Effector CD8-positive, alpha-beta T cell (primary cell): Measurements from ENCODE around the gene TTC7B.

Source experiments
- DNase-seq: peaks from one replicate; lab custom pipeline; 2025; lab: John Stamatoyannopoulos, UW

The TTC7B gene

GRCh38 chr14:90674716-90675115, 141.5 kb downstream of the TTC7B start:
- no peak for DNase-seq

- DNase-seq: no peak
Observed at GRCh38 chr14:90674043-90674670, 142.1 kb downstream of the TTC7B start.

DNA sequence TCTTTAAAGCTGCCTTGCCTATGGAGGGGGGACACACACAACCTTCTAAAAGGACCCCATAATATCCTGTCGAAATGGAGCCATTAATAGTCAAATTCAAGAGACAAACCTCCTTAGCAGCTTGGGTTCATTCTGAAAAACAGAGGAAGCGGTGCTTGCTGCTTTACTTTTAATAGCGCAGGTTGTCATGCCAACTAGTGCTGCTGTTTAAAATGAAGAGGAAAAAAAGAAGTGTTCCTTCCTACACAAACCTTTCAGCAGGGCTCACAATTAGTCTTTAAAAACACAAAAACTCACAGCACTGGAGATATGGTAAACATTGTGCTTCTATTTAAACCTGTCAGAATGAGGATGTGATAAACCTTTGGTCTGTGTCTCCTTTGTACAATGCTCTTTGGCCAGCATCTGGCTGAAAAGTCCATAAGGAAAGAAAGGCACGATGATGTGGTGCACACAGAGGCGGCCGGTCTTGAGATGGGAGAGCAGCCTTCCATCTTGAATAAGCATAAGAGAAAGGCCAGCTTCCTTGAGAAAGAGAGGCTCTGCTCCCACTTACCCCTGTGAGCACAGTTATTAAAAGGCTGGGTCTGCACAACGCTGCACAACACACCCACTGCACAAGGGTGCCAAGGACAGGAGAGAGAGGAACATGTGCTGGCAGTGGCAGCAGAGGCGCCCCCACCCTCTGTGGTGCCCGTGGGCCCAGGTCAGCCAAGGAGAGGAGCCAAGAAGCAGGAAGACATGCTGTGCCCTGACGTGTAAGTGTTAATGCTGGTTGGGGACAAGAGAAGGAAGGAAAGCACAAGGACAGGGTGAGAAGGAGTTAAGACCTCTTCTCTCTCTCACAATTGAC, 144.6 kb downstream of the TTC7B start:
- DNase-seq: no peak

GRCh38 chr14:90669731-90670130, 146.5 kb downstream of the TTC7B start:
- DNase-seq: no peak

DNA sequence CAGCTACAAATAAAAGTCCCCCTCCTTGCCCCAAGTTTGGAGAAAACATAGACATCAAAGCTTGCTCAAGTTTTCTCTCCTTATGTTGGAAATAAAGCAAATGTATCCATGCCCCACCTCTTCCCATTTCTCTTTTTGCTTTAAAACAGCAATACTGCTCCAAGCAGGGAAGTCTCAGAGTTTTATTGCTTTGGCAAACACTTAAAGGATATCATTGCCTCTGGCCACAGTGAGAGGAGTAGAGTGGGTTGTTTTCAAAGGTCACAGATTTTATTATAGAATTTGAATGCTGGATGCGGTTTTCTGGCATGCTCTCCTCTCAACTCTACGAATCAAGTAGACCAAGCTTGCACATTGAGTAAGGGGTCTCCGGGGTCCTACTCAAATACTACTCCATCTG, 149.7 kb downstream of the TTC7B start:
- no peak for DNase-seq

DNA sequence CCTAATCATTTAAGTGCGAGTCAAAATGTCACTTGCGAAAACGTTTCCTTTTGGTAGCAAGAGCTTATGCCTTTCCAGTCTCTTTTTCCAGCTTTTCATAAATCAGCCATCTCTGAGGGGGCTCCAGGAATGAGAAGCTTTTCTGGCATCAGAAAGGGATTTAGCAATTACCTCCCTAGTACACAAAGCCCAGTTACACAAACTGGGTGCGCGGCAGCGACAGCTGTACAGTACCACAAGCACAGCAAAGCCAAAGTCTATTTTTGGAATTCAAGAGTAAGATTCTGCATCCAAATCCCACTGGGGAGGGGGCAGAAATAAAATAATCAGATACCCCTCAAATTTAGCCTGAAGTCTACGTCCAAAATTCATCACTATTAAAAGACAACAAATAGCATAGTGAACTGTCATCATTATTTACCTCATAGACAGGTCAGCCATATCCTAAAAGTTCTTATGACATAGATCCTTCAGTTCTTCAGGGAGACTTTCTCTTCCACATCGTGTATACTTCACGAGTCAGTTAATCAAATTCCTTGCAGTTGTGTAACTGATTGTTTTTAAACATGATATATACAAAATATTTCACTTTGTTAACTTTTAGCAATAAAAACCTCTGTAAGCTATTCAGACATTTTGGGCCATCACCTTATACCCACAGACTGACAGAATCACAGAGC, 150.8 kb downstream of the TTC7B start:
- DNase-seq: no peak

- no peak for DNase-seq
Observed at GRCh38 chr14:90664911-90665310, 151.3 kb downstream of the TTC7B start.

DNA sequence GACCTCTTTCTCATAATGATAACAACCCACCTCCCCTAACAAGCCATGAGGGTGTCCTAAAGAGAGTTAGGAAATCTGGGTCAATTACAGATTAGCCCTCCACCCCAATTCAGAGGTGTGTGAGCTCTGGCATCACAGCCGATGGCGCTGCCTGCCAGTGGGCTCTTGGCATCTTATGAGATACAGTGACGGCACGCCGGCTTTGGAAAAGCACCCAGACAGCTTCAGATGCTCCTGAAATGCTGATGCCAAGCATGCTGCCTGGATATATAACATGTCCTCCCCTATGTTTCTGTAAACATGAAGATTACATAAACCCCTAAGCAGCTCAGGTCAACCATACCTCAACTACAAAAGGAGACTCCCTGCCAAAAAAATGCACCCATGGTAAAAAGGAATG, 152.6 kb downstream of the TTC7B start:
- DNase-seq: no peak

DNA sequence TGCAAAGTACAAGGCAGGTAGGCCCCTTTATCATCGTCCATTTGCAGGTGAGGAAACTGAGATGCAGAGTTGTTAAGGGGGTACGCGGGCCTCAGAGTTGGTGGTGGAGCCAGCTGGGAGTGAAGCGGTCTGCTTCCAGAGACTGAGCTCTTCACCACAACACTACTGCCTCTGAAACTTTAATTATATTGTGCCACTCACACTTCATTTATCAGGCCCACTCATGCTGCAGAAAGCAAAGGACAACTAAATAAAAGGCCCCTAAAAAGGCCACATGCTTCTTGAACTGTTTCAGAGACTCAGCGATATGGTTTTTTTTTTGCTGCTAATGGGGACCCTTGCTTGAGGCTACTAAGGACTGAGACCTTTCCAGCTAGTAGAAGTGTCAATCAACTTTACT, 153.1 kb downstream of the TTC7B start:
- DNase-seq: no peak

DNA sequence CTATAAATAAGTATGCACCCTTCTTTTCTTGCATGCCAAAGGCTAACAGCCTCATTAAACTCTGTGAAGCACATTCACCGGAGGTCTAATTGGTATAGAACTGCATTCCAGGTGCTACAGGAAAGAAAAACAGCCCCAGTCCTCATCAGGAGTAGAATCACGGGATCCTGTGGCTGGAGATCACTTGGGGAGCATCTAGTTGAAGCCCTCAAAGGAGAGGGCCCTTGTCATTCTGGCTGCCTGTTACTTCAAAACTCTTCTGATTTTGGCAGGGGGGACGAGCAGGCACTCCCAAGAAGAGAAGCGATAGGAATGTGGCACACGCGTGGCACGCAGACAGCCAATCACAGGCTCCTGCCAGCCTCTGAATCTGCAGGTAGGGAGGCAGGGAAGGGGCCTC, 154.4 kb downstream of the TTC7B start:
- DNase-seq: no peak

GRCh38 chr14:90660865-90661570, 155.2 kb downstream of the TTC7B start:
- DNase-seq: no peak

DNA sequence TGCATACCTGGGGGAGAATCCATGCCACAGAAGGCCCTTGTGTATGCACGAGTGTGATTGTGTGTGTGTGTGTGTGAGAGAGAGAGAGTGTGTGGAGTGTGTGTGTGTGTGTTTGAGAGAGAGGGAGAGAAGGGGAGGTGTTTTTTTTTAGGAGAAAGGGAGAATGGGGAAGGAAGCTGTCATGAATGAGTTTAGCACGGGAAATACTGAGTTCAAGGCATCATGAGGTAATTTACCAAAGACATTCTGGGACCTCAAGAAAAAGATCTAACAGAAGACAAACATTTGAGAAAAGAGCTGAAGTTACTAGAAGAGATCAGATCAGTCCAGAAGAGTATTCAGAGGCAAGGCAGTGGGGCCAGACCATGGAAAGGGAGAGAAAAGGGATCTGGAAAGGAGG, 157.1 kb downstream of the TTC7B start:
- no peak for DNase-seq

GRCh38 chr14:90658541-90658967, 157.7 kb downstream of the TTC7B start:
- DNase-seq: no peak

GRCh38 chr14:90656973-90657372, 159.3 kb downstream of the TTC7B start:
- no peak for DNase-seq

- no peak for DNase-seq
Observed at GRCh38 chr14:90655829-90656228, 160.4 kb downstream of the TTC7B start.

- DNase-seq: no peak
Observed at GRCh38 chr14:90654831-90655276, 161.4 kb downstream of the TTC7B start.

DNA sequence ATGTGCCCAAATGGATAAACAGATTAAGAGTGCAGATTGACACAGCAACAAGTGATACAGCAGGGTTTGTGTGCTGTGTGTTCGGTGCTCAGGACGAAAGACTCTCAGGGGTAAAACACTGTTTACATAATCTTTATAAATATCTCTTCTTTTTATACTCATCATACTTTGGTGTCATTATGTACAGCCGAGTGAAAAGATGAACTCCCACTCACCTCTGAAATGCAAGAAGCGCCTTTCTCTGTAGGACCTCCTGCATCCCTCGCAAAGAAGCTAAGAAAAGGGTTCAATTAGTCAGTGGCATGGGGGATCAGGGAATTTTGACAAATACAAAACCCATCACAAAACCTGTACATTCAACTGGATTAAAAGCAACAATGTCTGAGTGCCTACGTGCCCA, 163.6 kb downstream of the TTC7B start:
- no peak for DNase-seq

GRCh38 chr14:90651976-90652560, 164.2 kb downstream of the TTC7B start:
- no peak for DNase-seq

GRCh38 chr14:90651271-90651804, 164.9 kb downstream of the TTC7B start:
- DNase-seq: no peak

DNA sequence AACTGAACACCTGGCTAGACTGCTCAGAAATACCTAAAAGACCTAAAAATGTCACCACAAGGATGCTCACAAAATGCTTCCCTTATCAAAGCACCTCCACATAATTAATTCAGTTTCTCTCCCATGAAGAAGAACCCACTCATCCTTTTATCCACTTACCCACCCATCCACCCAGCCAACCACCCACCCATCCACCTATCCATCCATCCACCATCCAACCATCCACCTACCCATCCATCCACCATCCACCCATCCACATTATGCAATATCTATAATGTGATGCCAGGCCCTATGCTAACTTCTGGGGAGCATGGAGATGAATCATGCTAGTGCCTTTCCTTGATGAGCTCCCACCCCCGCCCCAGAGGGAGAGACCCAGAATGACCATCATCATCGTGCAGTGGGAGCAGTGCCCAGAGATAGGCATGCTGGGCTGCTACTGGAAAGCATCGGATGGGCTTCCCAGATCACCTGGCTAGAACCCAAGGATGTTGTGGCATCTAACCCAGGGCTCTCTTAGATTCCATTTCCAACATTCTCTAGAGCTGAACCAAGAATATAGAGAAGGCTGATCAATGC, 166.6 kb downstream of the TTC7B start:
- no peak for DNase-seq

DNA sequence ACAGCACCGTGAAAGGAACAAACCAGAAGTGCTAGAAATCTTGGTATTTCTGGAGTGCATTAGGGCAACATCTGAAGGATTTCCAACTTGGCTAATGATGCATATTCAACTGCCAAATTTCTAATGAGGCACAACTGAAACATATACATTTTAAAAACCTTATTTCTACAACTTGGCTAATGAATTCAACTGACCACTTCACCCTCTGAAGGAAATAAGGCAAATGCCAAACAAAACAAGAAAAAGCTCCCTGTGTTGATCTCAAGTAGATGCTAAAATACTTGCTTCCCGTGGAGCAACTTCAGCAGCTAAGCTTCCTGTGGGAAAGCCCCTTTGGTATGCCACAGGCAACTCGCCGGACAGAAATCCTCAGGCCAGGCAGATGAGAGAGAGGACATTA, 167.1 kb downstream of the TTC7B start:
- no peak for DNase-seq
